ENCODE measurements around the gene CD47.

DNA sequence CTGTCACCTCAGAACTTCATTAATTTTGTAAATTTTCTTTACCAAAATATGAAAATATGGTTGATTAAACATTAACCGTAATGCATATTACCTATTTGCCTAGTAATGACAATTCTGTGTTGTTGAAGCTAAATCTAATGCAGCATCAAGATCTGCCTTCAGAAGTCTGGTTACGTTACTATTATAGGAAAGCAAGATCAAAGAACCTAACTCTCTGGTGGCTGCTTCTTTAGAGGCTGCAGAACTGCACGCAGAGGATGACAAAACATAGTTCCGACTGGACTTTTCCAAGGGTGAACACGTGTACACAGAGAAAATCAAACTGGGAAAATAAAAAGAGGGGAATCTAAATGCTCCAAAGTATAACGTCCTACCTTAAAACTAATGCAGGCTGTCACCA lies 20.5 kb downstream of the CD47 start:
- TF ChIP-seq, protein P1, sequence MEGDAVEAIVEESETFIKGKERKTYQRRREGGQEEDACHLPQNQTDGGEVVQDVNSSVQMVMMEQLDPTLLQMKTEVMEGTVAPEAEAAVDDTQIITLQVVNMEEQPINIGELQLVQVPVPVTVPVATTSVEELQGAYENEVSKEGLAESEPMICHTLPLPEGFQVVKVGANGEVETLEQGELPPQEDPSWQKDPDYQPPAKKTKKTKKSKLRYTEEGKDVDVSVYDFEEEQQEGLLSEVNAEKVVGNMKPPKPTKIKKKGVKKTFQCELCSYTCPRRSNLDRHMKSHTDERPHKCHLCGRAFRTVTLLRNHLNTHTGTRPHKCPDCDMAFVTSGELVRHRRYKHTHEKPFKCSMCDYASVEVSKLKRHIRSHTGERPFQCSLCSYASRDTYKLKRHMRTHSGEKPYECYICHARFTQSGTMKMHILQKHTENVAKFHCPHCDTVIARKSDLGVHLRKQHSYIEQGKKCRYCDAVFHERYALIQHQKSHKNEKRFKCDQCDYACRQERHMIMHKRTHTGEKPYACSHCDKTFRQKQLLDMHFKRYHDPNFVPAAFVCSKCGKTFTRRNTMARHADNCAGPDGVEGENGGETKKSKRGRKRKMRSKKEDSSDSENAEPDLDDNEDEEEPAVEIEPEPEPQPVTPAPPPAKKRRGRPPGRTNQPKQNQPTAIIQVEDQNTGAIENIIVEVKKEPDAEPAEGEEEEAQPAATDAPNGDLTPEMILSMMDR (IDR thresholded peaks at IDR 0.05 in 2 of 3, conservative IDR thresholded peaks at IDR 0.05 in 1 of 3; ENCODE audit: borderline replicate concordance in 1 of 3, insufficient read depth in 1 of 3, low read depth in 2 of 3, low read length in 2 of 3) = no peak
- no peak for TF ChIP-seq POLR2A (IDR thresholded peaks at IDR 0.05; ENCODE audit: borderline replicate concordance, extremely low read depth, insufficient read depth, insufficient read length)
- no peak for TF ChIP-seq TCF7L2 (IDR thresholded peaks at IDR 0.05; ENCODE audit: borderline replicate concordance, extremely low read depth, insufficient read depth, insufficient read length)
- TF ChIP-seq ZFX (IDR thresholded peaks at IDR 0.05) = no peak
- TF ChIP-seq JUND (IDR thresholded peaks at IDR 0.05) = no peak
- TF ChIP-seq REST (IDR thresholded peaks at IDR 0.05; ENCODE audit: low read depth) = no peak
- TF ChIP-seq, protein P2, sequence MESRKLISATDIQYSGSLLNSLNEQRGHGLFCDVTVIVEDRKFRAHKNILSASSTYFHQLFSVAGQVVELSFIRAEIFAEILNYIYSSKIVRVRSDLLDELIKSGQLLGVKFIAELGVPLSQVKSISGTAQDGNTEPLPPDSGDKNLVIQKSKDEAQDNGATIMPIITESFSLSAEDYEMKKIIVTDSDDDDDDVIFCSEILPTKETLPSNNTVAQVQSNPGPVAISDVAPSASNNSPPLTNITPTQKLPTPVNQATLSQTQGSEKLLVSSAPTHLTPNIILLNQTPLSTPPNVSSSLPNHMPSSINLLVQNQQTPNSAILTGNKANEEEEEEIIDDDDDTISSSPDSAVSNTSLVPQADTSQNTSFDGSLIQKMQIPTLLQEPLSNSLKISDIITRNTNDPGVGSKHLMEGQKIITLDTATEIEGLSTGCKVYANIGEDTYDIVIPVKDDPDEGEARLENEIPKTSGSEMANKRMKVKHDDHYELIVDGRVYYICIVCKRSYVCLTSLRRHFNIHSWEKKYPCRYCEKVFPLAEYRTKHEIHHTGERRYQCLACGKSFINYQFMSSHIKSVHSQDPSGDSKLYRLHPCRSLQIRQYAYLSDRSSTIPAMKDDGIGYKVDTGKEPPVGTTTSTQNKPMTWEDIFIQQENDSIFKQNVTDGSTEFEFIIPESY (IDR thresholded peaks at IDR 0.05; ENCODE audit: extremely low read depth, insufficient replicate concordance, low read length) = no peak
- no peak for TF ChIP-seq POLR2AphosphoS5 (IDR thresholded peaks at IDR 0.05; ENCODE audit: low read depth, low read length)
- TF ChIP-seq SP1 (IDR thresholded peaks at IDR 0.05; ENCODE audit: low read depth) = no peak
- no peak for TF ChIP-seq RAD21 (IDR thresholded peaks at IDR 0.05; ENCODE audit: low read depth)
- no peak for TF ChIP-seq ELF1 (IDR thresholded peaks at IDR 0.05; ENCODE audit: borderline replicate concordance, low read depth)
- TF ChIP-seq EZH2 (IDR thresholded peaks at IDR 0.05) = no peak
- TF ChIP-seq, protein P3, sequence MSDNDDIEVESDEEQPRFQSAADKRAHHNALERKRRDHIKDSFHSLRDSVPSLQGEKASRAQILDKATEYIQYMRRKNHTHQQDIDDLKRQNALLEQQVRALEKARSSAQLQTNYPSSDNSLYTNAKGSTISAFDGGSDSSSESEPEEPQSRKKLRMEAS (IDR thresholded peaks at IDR 0.05) = no peak
- TF ChIP-seq CEBPB (IDR thresholded peaks at IDR 0.05; ENCODE audit: low read depth) = no peak
